Femur (tissue), 1 donor: ENCODE measurements around the gene ATXN1L.
"Not testable (repeated sequence)": the region's sequence is repeated elsewhere in the genome, so short reads cannot be mapped to it uniquely, and the experiment has no call there.

Experiments
- DNase-seq: peaks from one replicate; pipeline ENCODE4 v3.0.0-alpha.2; 2017

ATXN1L gene

GRCh38 chr16:71894921-71895678, 49.3 kb downstream of the ATXN1L start, which contains the start of gene IST1:
Gene IST1 (plus strand): TSS chr16:71895531. CDS start chr16:71915641, 20,110 bp downstream.
- DNase-seq, result peak; percentile 98

- DNase-seq, result no peak
Observed at GRCh38 chr16:71895679-71896365, 50.0 kb downstream of the ATXN1L start.

- DNase-seq, result no peak
Observed at GRCh38 chr16:71896764-71897368, 51.1 kb downstream of the ATXN1L start.

- DNase-seq, result no peak
Observed at GRCh38 chr16:71899171-71899570, 53.4 kb downstream of the ATXN1L start.

GRCh38 chr16:71902656-71903365, 57.0 kb downstream of the ATXN1L start:
- DNase-seq, result no peak

- no peak for DNase-seq
Observed at GRCh38 chr16:71903608-71904007, 57.8 kb downstream of the ATXN1L start.

GRCh38 chr16:71904239-71904638, 58.5 kb downstream of the ATXN1L start:
- no peak for DNase-seq

GRCh38 chr16:71905765-71906164, 60.0 kb downstream of the ATXN1L start:
- DNase-seq, result not testable (repeated sequence)
